ENCODE results near the gene PABPN1L. TPM values are rescaled to one million over a fixed set of nuclear protein-coding genes. Genes with fewer than 3 reads are reported as not detected.

Gene PABPN1L
- polyA plus RNA-seq, 1 experiment, result not detected

GRCh38 chr16:88853325-88853941, 13.0 kb downstream of the PABPN1L start:
- Histone ChIP-seq H3K27ac (ENCODE audit: low read depth, low read length) (no peak overlapping the region), H3K4me3 (ENCODE audit: low read depth, low read length) (no peak overlapping the region), H3K27me3 (ENCODE audit: control insufficient read depth, insufficient read depth, low read length) (no peaks in the 10 kb centered on the region), H3K9me3 (ENCODE audit: control insufficient read depth, insufficient read depth, low read length) (no peaks in the 10 kb centered on the region; the same call in 1 of the 2 replicates)
- POLR2A ChIA-PET, result no interaction called here
- CTCF ChIA-PET, result interaction anchor here (2.3 kb wide), 1 partner anchor 116 kb away, joined by 19 read pairs; no protein-coding TSS in a partner anchor
- DNase-seq (ENCODE audit: low read depth, low spot score), result no peak
- no peak for TF ChIP-seq CTCF (IDR thresholded peaks at IDR 0.05; ENCODE audit: low read depth, low read length)

GRCh38 chr16:88851616-88852015, 14.8 kb downstream of the PABPN1L start:
- POLR2A ChIA-PET, result no interaction called here
- H3K27me3 ChIP-seq (ENCODE audit: control insufficient read depth, insufficient read depth, low read length), result no peaks in the 10 kb centered on the region
- CTCF ChIA-PET, result no interaction called here
- TF ChIP-seq CTCF (IDR thresholded peaks at IDR 0.05; ENCODE audit: low read depth, low read length), result no peak
- no peak for DNase-seq (ENCODE audit: low read depth, low spot score)
- no peaks in the 10 kb centered on the region; the same call in 1 of the 2 replicates for H3K9me3 ChIP-seq (ENCODE audit: control insufficient read depth, insufficient read depth, low read length)
- H3K4me3 ChIP-seq (ENCODE audit: low read depth, low read length), result no peak overlapping the region
- no peak overlapping the region for H3K27ac ChIP-seq (ENCODE audit: low read depth, low read length)

GRCh38 chr16:88850531-88851199, 15.8 kb downstream of the PABPN1L start:
- ChIA-PET POLR2A (no interaction called here), CTCF (no interaction called here)
- no peak for TF ChIP-seq CTCF (IDR thresholded peaks at IDR 0.05; ENCODE audit: low read depth, low read length)
- DNase-seq (ENCODE audit: low read depth, low spot score), result no peak
- no peak overlapping the region for H3K27ac ChIP-seq (ENCODE audit: low read depth, low read length)
- H3K4me3 ChIP-seq (ENCODE audit: low read depth, low read length), result no peak overlapping the region
- H3K27me3 ChIP-seq (ENCODE audit: control insufficient read depth, insufficient read depth, low read length), result no peaks in the 10 kb centered on the region
- no peaks in the 10 kb centered on the region; the same call in 1 of the 2 replicates for H3K9me3 ChIP-seq (ENCODE audit: control insufficient read depth, insufficient read depth, low read length)

- no peak for DNase-seq (ENCODE audit: low read depth, low spot score)
- H3K4me3 ChIP-seq (ENCODE audit: low read depth, low read length), result no peak overlapping the region
- no peaks in the 10 kb centered on the region; the same call in 1 of the 2 replicates for H3K9me3 ChIP-seq (ENCODE audit: control insufficient read depth, insufficient read depth, low read length)
- no peak for TF ChIP-seq CTCF (IDR thresholded peaks at IDR 0.05; ENCODE audit: low read depth, low read length)
- no peak overlapping the region for H3K27ac ChIP-seq (ENCODE audit: low read depth, low read length)
- ChIA-PET CTCF (interaction anchor here (0.6 kb wide), 2 partner anchors 28 to 392 kb away, joined by 3 read pairs; no protein-coding TSS in a partner anchor), POLR2A (interaction anchor here (1.6 kb wide), 1 partner anchor 8 kb away, joined by 3 read pairs; the partner anchor contains the start of genes GALNS and TRAPPC2L)
- H3K27me3 ChIP-seq (ENCODE audit: control insufficient read depth, insufficient read depth, low read length), result no peaks in the 10 kb centered on the region
Measured at GRCh38 chr16:88848557-88848956, 17.9 kb downstream of the PABPN1L start.

GRCh38 chr16:88847654-88848053, 18.8 kb downstream of the PABPN1L start:
- H3K4me3 ChIP-seq (ENCODE audit: low read depth, low read length), result no peak overlapping the region
- no peaks in the 10 kb centered on the region for H3K27me3 ChIP-seq (ENCODE audit: control insufficient read depth, insufficient read depth, low read length)
- ChIA-PET POLR2A (interaction anchor here (1.6 kb wide), 1 partner anchor 9 kb away, joined by 3 read pairs; the partner anchor contains the start of genes GALNS and TRAPPC2L), CTCF (no interaction called here)
- no peaks in the 10 kb centered on the region; the same call in 1 of the 2 replicates for H3K9me3 ChIP-seq (ENCODE audit: control insufficient read depth, insufficient read depth, low read length)
- TF ChIP-seq CTCF (IDR thresholded peaks at IDR 0.05; ENCODE audit: low read depth, low read length), result no peak
- DNase-seq (ENCODE audit: low read depth, low spot score), result no peak
- H3K27ac ChIP-seq (ENCODE audit: low read depth, low read length), result no peak overlapping the region
